GM10847 (cell line): ENCODE data around the gene SCARB1.

ENCODE experiments used
- POLR2A ChIP-seq: IDR thresholded peaks from 2 replicates; pipeline ENCODE4 v1.6.1; 2011; ENCODE audit not compliant: insufficient read length; ENCODE audit errors: extremely low read depth

The SCARB1 gene

GRCh38 chr12:124762791-124763593, 100.7 kb downstream of the SCARB1 start:
- TF ChIP-seq POLR2A: no peak

GRCh38 chr12:124762384-124762783, 101.3 kb downstream of the SCARB1 start:
- TF ChIP-seq POLR2A: no peak

- no peak for TF ChIP-seq POLR2A
These were observed 101.8 kb downstream of the SCARB1 start for GRCh38 chr12:124761871-124762270.

- no peak for TF ChIP-seq POLR2A
These were observed 102.6 kb downstream of the SCARB1 start for GRCh38 chr12:124761056-124761455.

- no peak for TF ChIP-seq POLR2A
These were observed 103.1 kb downstream of the SCARB1 start for GRCh38 chr12:124760560-124760959.

- no peak for TF ChIP-seq POLR2A
These were observed 103.7 kb downstream of the SCARB1 start for GRCh38 chr12:124759841-124760503.

GRCh38 chr12:124758266-124759220, 105.1 kb downstream of the SCARB1 start:
- no peak for TF ChIP-seq POLR2A

GRCh38 chr12:124757329-124757728, 106.3 kb downstream of the SCARB1 start:
- TF ChIP-seq POLR2A: no peak

- no peak for TF ChIP-seq POLR2A
These were observed 106.9 kb downstream of the SCARB1 start for GRCh38 chr12:124756760-124757159.

GRCh38 chr12:124756166-124756565, 107.5 kb downstream of the SCARB1 start:
- no peak for TF ChIP-seq POLR2A

GRCh38 chr12:124755801-124756148, 107.9 kb downstream of the SCARB1 start:
- no peak for TF ChIP-seq POLR2A

GRCh38 chr12:124754949-124755800, 108.5 kb downstream of the SCARB1 start:
- TF ChIP-seq POLR2A: no peak

- no peak for TF ChIP-seq POLR2A
These were observed 109.2 kb downstream of the SCARB1 start for GRCh38 chr12:124754491-124754890.

GRCh38 chr12:124753993-124754392, 109.7 kb downstream of the SCARB1 start:
- no peak for TF ChIP-seq POLR2A

GRCh38 chr12:124753228-124753591, 110.5 kb downstream of the SCARB1 start:
- TF ChIP-seq POLR2A: no peak
